Fibroblast of lung (primary cell): Measurements from ENCODE around the gene ZSWIM2.

Source experiments
- CTCF ChIP-seq, 2 donors: IDR thresholded peaks in 1 of 2; conservative IDR thresholded peaks in 1 of 2; 1 replicate in 1 of 2; 2 replicates in 1 of 2; pipeline ENCODE4 v1.5.1; 2011 to 2012; ENCODE audit warnings: low read length in 2 of 2, control low read depth in 1 of 2, inconsistent platforms in 1 of 2, low read depth in 1 of 2, mild to moderate bottlenecking in 1 of 2
- EZH2 ChIP-seq: IDR thresholded peaks from 2 replicates; pipeline ENCODE4 v1.5.1; 2012; ENCODE audit warnings: low read length, control low read depth, mild to moderate bottlenecking; ENCODE audit errors: missing control alignments

GRCh38 chr2:186883666-186884065 is 34.7 kb upstream of the ZSWIM2 start:
- TF ChIP-seq EZH2 (no peak), CTCF (conservative IDR thresholded peaks at IDR 0.05 in 1 of 2, IDR thresholded peaks at IDR 0.05 in 1 of 2; ENCODE audit: low read depth in 1 of 2, low read length in 2 of 2) (no peak)
